Transverse colon (tissue), 4 donors: Measurements from ENCODE around the gene ACSS2. TPM values are rescaled to one million over a fixed set of nuclear protein-coding genes. Genes with fewer than 3 reads are reported as not detected.

Experiments used
- DNase-seq: peaks from one replicate; pipeline ENCODE4 v3.0.0-alpha.2; 2019
- H3K27ac ChIP-seq, 4 donors: fragments of 200-600 bp; sonication (generic); 2 replicates each; pipeline ENCODE4 v1.5.1; 2016 to 2018; ENCODE audit warnings: inconsistent platforms in 4 of 4
- H3K27me3 ChIP-seq: fragments of 200-600 bp; sonication (generic); 2 replicates; pipeline ENCODE4 v1.5.1; 2017; ENCODE audit warnings: inconsistent platforms
- H3K36me3 ChIP-seq, 4 donors: fragments of 200-600 bp; sonication (generic); 2 replicates each; pipeline ENCODE4 v1.5.1; 2017 to 2019; ENCODE audit warnings: inconsistent platforms in 4 of 4
- H3K4me1 ChIP-seq, 4 donors: fragments of 200-600 bp; sonication (generic); 2 replicates each; pipeline ENCODE4 v1.5.1; 2017 to 2020; ENCODE audit warnings: inconsistent platforms in 4 of 4
- H3K4me3 ChIP-seq, 4 donors: fragments of 200-600 bp; sonication (generic); 1 replicate in 1 of 4; 2 replicates in 3 of 4; pipeline versions ENCODE4 v1.5.1 to v1.6.1; 2017 to 2019; ENCODE audit warnings: inconsistent platforms in 4 of 4
- H3K9me3 ChIP-seq, 2 donors: fragments of 200-600 bp; sonication (generic); 2 replicates each; pipeline ENCODE4 v1.5.1; 2017 to 2019; ENCODE audit warnings: inconsistent platforms in 2 of 2
- CTCF ChIP-seq, 5 experiments: fragments of 200-600 bp in 3 of 5; fragments of 450-650 bp in 2 of 5; sonication (generic) in 3 of 5; IDR thresholded peaks; 1 replicate in 2 of 5; 2 replicates in 3 of 5; pipeline ENCODE4 v1.5.1; 2016 to 2017; ENCODE audit warnings: antibody characterized with exemption in 5 of 5, inconsistent platforms in 3 of 5, mild to moderate bottlenecking in 2 of 5, moderate library complexity in 1 of 5
- EP300 ChIP-seq: sonication (generic); formaldehyde crosslinking; IDR thresholded peaks from one replicate; pipeline ENCODE4 v1.6.1; 2017; ENCODE audit warnings: antibody characterized with exemption, low read depth
- POLR2A ChIP-seq: fragments of 450-650 bp; IDR thresholded peaks from one replicate; pipeline ENCODE4 v1.6.1; 2016; ENCODE audit warnings: antibody characterized with exemption, mild to moderate bottlenecking, moderate library complexity
- POLR2AphosphoS5 ChIP-seq, 3 donors: sonication (generic); formaldehyde crosslinking; IDR thresholded peaks; one replicate each; pipeline ENCODE4 v1.6.1; 2016; ENCODE audit warnings: antibody characterized with exemption in 3 of 3
- WGBS, 2 donors: methylation state at CpG; one replicate each; pipeline ENCODE4 v1.1.5; 2018; ENCODE audit warnings: low coverage in 1 of 2; 5-methylcytosine and 5-hydroxymethylcytosine counted together
- in situ Hi-C, 4 donors: fragments of 200-750 bp; cut with MboI; loops; one replicate each; pipeline versions ENCODE4 v1.15.0 to v1.15.1; 2017; ENCODE audit warnings: low sequenced_read_pairs in 3 of 4, low pct_ligation_motif_present in 1 of 4, low pct_unique_long_range_greater_than_20kb in 1 of 4
- intact Hi-C: fragments of 100-400 bp; cut with DNase I; formaldehyde crosslinking; loops from one replicate; pipeline ENCODE4 v1.15.1; 2023; ENCODE audit warnings: low total_unique reads
- total RNA-seq, 4 donors: library from RNA; depleted of rRNA; stranded (reverse); fragments of >200 nt; gene quantifications; one replicate each; pipeline ENCODE4 v1.1.0, GENCODE V29; 2016

ACSS2 gene
- total RNA-seq, 4 donors from 2014 or later = 257 to 393 (median 359) TPM

- no peak for DNase-seq
- in situ Hi-C loops = no loop called here
- peaks cover 0 to 43% (median 17%) of the 10 kb centered on the region in 4 donors for H3K36me3 ChIP-seq
- 95 to 100% methylated on average over 1 of the region's 1 CpG for WGBS, 2 donors
- intact Hi-C loops = no loop called here
- no peaks in the 10 kb centered on the region for H3K27me3 ChIP-seq
- H3K27ac ChIP-seq = no peak overlapping the region
- TF ChIP-seq POLR2A (no peak), POLR2AphosphoS5 (IDR thresholded peaks at IDR 0.05) (no peak)
- no peaks in the 10 kb centered on the region for H3K4me1 ChIP-seq
- no peaks in the 10 kb centered on the region for H3K9me3 ChIP-seq
- H3K4me3 ChIP-seq = no peak overlapping the region
These were observed 50.2 kb downstream of the ACSS2 start for GRCh38 chr20:34926581-34926980.

- Histone ChIP-seq H3K27ac (no peak overlapping the region), H3K9me3 (no peaks in the 10 kb centered on the region), H3K4me1 (no peaks in the 10 kb centered on the region), H3K4me3 (no peak overlapping the region), H3K36me3 (peaks cover 0 to 43% (median 17%) of the 10 kb centered on the region in 4 donors), H3K27me3 (no peaks in the 10 kb centered on the region)
- in situ Hi-C loops (no loop called here), intact Hi-C loops (no loop called here)
- TF ChIP-seq POLR2A = no peak
- TF ChIP-seq CTCF (IDR thresholded peaks at IDR 0.05) = no peak
- no peak for TF ChIP-seq POLR2AphosphoS5 (IDR thresholded peaks at IDR 0.05)
- no peak for TF ChIP-seq EP300
- 100% methylated on average over 1 of the region's 1 CpG; no CpG with 5 or more reads in 1 of the 2 donors for WGBS, 2 donors
- DNase-seq = no peak
These were observed 51.3 kb downstream of the ACSS2 start for GRCh38 chr20:34927736-34928135.

GRCh38 chr20:34928411-34928810 lies 52.0 kb downstream of the ACSS2 start:
- no peaks in the 10 kb centered on the region for H3K9me3 ChIP-seq
- DNase-seq = no peak
- H3K4me3 ChIP-seq = no peak overlapping the region
- no peaks in the 10 kb centered on the region for H3K27me3 ChIP-seq
- H3K4me1 ChIP-seq = no peaks in the 10 kb centered on the region
- intact Hi-C loops (no loop called here), in situ Hi-C loops (no loop called here)
- TF ChIP-seq POLR2AphosphoS5 (IDR thresholded peaks at IDR 0.05) = no peak
- TF ChIP-seq CTCF (IDR thresholded peaks at IDR 0.05) = no peak
- TF ChIP-seq POLR2A = no peak
- no peak for TF ChIP-seq EP300
- 100% methylated on average over 1 to 2 of the region's 2 CpGs for WGBS, 2 donors
- no peak overlapping the region for H3K27ac ChIP-seq
- peaks cover 0 to 43% (median 14%) of the 10 kb centered on the region in 4 donors for H3K36me3 ChIP-seq

GRCh38 chr20:34931771-34932170 lies 55.4 kb downstream of the ACSS2 start:
- Histone ChIP-seq H3K27ac (no peak overlapping the region), H3K27me3 (no peaks in the 10 kb centered on the region), H3K4me3 (no peak overlapping the region), H3K9me3 (no peaks in the 10 kb centered on the region), H3K36me3 (peaks cover 0 to 14% (median 7%) of the 10 kb centered on the region in 4 donors), H3K4me1 (no peaks in the 10 kb centered on the region)
- intact Hi-C loops (no loop called here), in situ Hi-C loops (no loop called here)
- DNase-seq = no peak
- TF ChIP-seq EP300 (no peak), POLR2AphosphoS5 (IDR thresholded peaks at IDR 0.05) (no peak), POLR2A (no peak), CTCF (IDR thresholded peaks at IDR 0.05) (no peak)
- WGBS, 2 donors = 60 to 92% methylated on average over 1 to 7 of the region's 7 CpGs
